ENCODE measurements around the gene RPL15. TPM values are rescaled to one million over a fixed set of nuclear protein-coding genes. Genes with fewer than 3 reads are reported as not detected.

RPL15 gene
- total and polyA plus RNA-seq, 2 donors (not counting 1 experiment from before 2014, with no cell fraction given), result 1,860 to 3,720 TPM

GRCh38 chr3:23873941-23874340, 43.0 kb upstream of the RPL15 start:
- Histone ChIP-seq H3K27me3 (ENCODE audit: control insufficient read depth, insufficient read depth, low read length) (no peaks in the 10 kb centered on the region), H3K4me2 (ENCODE audit: extremely low read depth, insufficient read depth, low read length) (peak overlapping the region; percentile 49), H2AFZ (ENCODE audit: low read length) (no peak overlapping the region), H4K20me1 (ENCODE audit: control insufficient read depth, extremely low read depth, insufficient read depth, low read length) (no peaks in the 10 kb centered on the region), H3K36me3 (ENCODE audit: control insufficient read depth, insufficient read depth, low read length) (no peaks in the 10 kb centered on the region), H3K9me3 (ENCODE audit: control insufficient read depth, insufficient read depth, low read depth, low read length) (no peaks in the 10 kb centered on the region), H3K27ac (ENCODE audit: insufficient read depth, low read length) (peak overlapping the region; percentile 52), H3K4me1 (ENCODE audit: control insufficient read depth, extremely low read depth, insufficient read depth, low read length) (peaks cover 28% of the 10 kb centered on the region), H3K4me3 (replicated peaks in 1 of 4; ENCODE audit: control extremely low read depth in 1 of 4, insufficient read depth in 1 of 4, low read depth in 3 of 4, low read length in 4 of 4) (no peak overlapping the region), H3K79me2 (ENCODE audit: control insufficient read depth, insufficient read depth, low read length) (peaks cover 6% of the 10 kb centered on the region), H3K9ac (ENCODE audit: insufficient read depth, low read length) (no peak overlapping the region)
- DNase-seq (ENCODE audit: low read depth in 2 of 2), result peak; percentile 15 to 66
- no peak for TF ChIP-seq EZH2 (IDR thresholded peaks at IDR 0.05; ENCODE audit: low read length, missing control alignments)
- TF ChIP-seq CTCF (conservative IDR thresholded peaks at IDR 0.05 in 1 of 2, IDR thresholded peaks at IDR 0.05 in 1 of 2; ENCODE audit: low read depth in 1 of 2, low read length in 2 of 2), result no peak

- peak overlapping the region; percentile 47 for H3K4me2 ChIP-seq (ENCODE audit: extremely low read depth, insufficient read depth, low read length)
- H3K27ac ChIP-seq (ENCODE audit: insufficient read depth, low read length), result peak overlapping the region; percentile 52
- no peaks in the 10 kb centered on the region for H3K27me3 ChIP-seq (ENCODE audit: control insufficient read depth, insufficient read depth, low read length)
- no peak overlapping the region for H3K4me3 ChIP-seq (replicated peaks in 1 of 4; ENCODE audit: control extremely low read depth in 1 of 4, insufficient read depth in 1 of 4, low read depth in 3 of 4, low read length in 4 of 4)
- no peaks in the 10 kb centered on the region for H4K20me1 ChIP-seq (ENCODE audit: control insufficient read depth, extremely low read depth, insufficient read depth, low read length)
- DNase-seq (ENCODE audit: low read depth in 2 of 2), result peak; percentile 57 to 91
- peaks cover 6% of the 10 kb centered on the region for H3K79me2 ChIP-seq (ENCODE audit: control insufficient read depth, insufficient read depth, low read length)
- no peaks in the 10 kb centered on the region for H3K9me3 ChIP-seq (ENCODE audit: control insufficient read depth, insufficient read depth, low read depth, low read length)
- H3K4me1 ChIP-seq (ENCODE audit: control insufficient read depth, extremely low read depth, insufficient read depth, low read length), result peaks cover 28% of the 10 kb centered on the region
- H3K9ac ChIP-seq (ENCODE audit: insufficient read depth, low read length), result no peak overlapping the region
- H2AFZ ChIP-seq (ENCODE audit: low read length), result no peak overlapping the region
- TF ChIP-seq EZH2 (IDR thresholded peaks at IDR 0.05; ENCODE audit: low read length, missing control alignments) (no peak), CTCF (conservative IDR thresholded peaks at IDR 0.05 in 1 of 2, IDR thresholded peaks at IDR 0.05 in 1 of 2; ENCODE audit: low read depth in 1 of 2, low read length in 2 of 2) (no peak)
- H3K36me3 ChIP-seq (ENCODE audit: control insufficient read depth, insufficient read depth, low read length), result no peaks in the 10 kb centered on the region
These were observed 42.4 kb upstream of the RPL15 start for GRCh38 chr3:23874359-23875112.

GRCh38 chr3:23875113-23875725, 41.7 kb upstream of the RPL15 start:
- Histone ChIP-seq H3K27me3 (ENCODE audit: control insufficient read depth, insufficient read depth, low read length) (no peaks in the 10 kb centered on the region), H3K4me2 (ENCODE audit: extremely low read depth, insufficient read depth, low read length) (peak overlapping the region; percentile 47), H3K4me3 (replicated peaks in 1 of 4; ENCODE audit: control extremely low read depth in 1 of 4, insufficient read depth in 1 of 4, low read depth in 3 of 4, low read length in 4 of 4) (no peak overlapping the region), H4K20me1 (ENCODE audit: control insufficient read depth, extremely low read depth, insufficient read depth, low read length) (no peaks in the 10 kb centered on the region), H3K9me3 (ENCODE audit: control insufficient read depth, insufficient read depth, low read depth, low read length) (no peaks in the 10 kb centered on the region), H3K27ac (ENCODE audit: insufficient read depth, low read length) (no peak overlapping the region), H3K4me1 (ENCODE audit: control insufficient read depth, extremely low read depth, insufficient read depth, low read length) (peaks cover 28% of the 10 kb centered on the region), H3K9ac (ENCODE audit: insufficient read depth, low read length) (no peak overlapping the region), H3K36me3 (ENCODE audit: control insufficient read depth, insufficient read depth, low read length) (no peaks in the 10 kb centered on the region), H2AFZ (ENCODE audit: low read length) (no peak overlapping the region), H3K79me2 (ENCODE audit: control insufficient read depth, insufficient read depth, low read length) (peaks cover 6% of the 10 kb centered on the region)
- TF ChIP-seq EZH2 (IDR thresholded peaks at IDR 0.05; ENCODE audit: low read length, missing control alignments) (no peak), CTCF (conservative IDR thresholded peaks at IDR 0.05 in 1 of 2, IDR thresholded peaks at IDR 0.05 in 1 of 2; ENCODE audit: low read depth in 1 of 2, low read length in 2 of 2) (no peak)
- peak in 1 of 2 donors; percentile 22 for DNase-seq (ENCODE audit: low read depth in 2 of 2)
